HG03575 (cell line): ENCODE measurements around the gene CALHM5.

ENCODE experiments used
- ATAC-seq: cut with Tn5 transposase; IDR thresholded peaks from one replicate; pipeline ENCODE4 v1.9.1; 2021; ENCODE audit not compliant: unreplicated experiment, insufficient number of reproducible peaks, low FRiP score; ENCODE audit errors: extremely low read depth

Gene CALHM5

GRCh38 chr6:116536216-116536621 lies 24.8 kb downstream of the CALHM5 start:
- peak; percentile 47 for ATAC-seq

GRCh38 chr6:116542426-116542825 lies 31.0 kb downstream of the CALHM5 start:
- no peak for ATAC-seq

- no peak for ATAC-seq
These were observed 31.7 kb downstream of the CALHM5 start for GRCh38 chr6:116543149-116543548.

- no peak for ATAC-seq
These were observed 34.2 kb downstream of the CALHM5 start, which contains the start of gene TRAPPC3L for GRCh38 chr6:116545651-116546050. TSS of gene TRAPPC3L (minus strand) at chr6:116545684. CDS start at chr6:116545514, 170 bp downstream.

- ATAC-seq = no peak
These were observed 35.9 kb downstream of the CALHM5 start for GRCh38 chr6:116547358-116547757.

- no peak for ATAC-seq
These were observed 39.4 kb downstream of the CALHM5 start for GRCh38 chr6:116550796-116551195.

GRCh38 chr6:116553451-116553850 lies 42.0 kb downstream of the CALHM5 start, which contains the start of gene CALHM4:
TSS of gene CALHM4 (plus strand) at chr6:116553751. CDS start at chr6:116553794, 43 bp downstream.
- no peak for ATAC-seq

GRCh38 chr6:116556065-116556464 lies 44.6 kb downstream of the CALHM5 start:
- no peak for ATAC-seq

GRCh38 chr6:116556814-116557415 lies 45.5 kb downstream of the CALHM5 start:
- ATAC-seq = no peak

GRCh38 chr6:116557893-116558292 lies 46.5 kb downstream of the CALHM5 start:
- ATAC-seq = no peak

- ATAC-seq = no peak
These were observed 48.7 kb downstream of the CALHM5 start for GRCh38 chr6:116560130-116560529.

- no peak for ATAC-seq
These were observed 50.1 kb downstream of the CALHM5 start for GRCh38 chr6:116561377-116562018.

- ATAC-seq = no peak
These were observed 50.6 kb downstream of the CALHM5 start for GRCh38 chr6:116562019-116562403.

- no peak for ATAC-seq
These were observed 51.2 kb downstream of the CALHM5 start for GRCh38 chr6:116562614-116563013.

- ATAC-seq = no peak
These were observed 52.4 kb downstream of the CALHM5 start for GRCh38 chr6:116563830-116564229.

GRCh38 chr6:116564311-116564710 lies 52.9 kb downstream of the CALHM5 start:
- no peak for ATAC-seq

- ATAC-seq = no peak
These were observed 53.8 kb downstream of the CALHM5 start for GRCh38 chr6:116564921-116565872.

- no peak for ATAC-seq
These were observed 56.7 kb downstream of the CALHM5 start for GRCh38 chr6:116568111-116568510.

GRCh38 chr6:116568821-116569755 lies 57.6 kb downstream of the CALHM5 start:
- no peak for ATAC-seq
